ENCODE data around the gene AMACR.

Gene AMACR

GRCh38 chr5:34008802-34009201 is 952 bp upstream of the AMACR start:
- H3K36me3 Mint-ChIP-seq, result peaks cover 3% of the 10 kb centered on the region
- DNase-seq, result no peak
- H3K9me3 Mint-ChIP-seq, result peaks cover 2% of the 10 kb centered on the region
- H3K27me3 Mint-ChIP-seq, result peaks cover 10% of the 10 kb centered on the region
- peaks cover 24% of the 10 kb centered on the region for H3K4me1 Mint-ChIP-seq
- CTCF ChIA-PET, result interaction anchor here (1.0 to 1.3 kb wide), 2 partner anchors 11 to 13 kb away, joined by 3 to 4 read pairs; no protein-coding TSS in a partner anchor
- peak overlapping the region; percentile 96 for H3K27ac Mint-ChIP-seq
- H3K4me3 Mint-ChIP-seq, result peak overlapping the region; percentile 73

- peak overlapping the region; percentile 73 for H3K4me3 Mint-ChIP-seq
- H3K36me3 Mint-ChIP-seq, result peaks cover 10% of the 10 kb centered on the region
- CTCF ChIA-PET, result interaction anchor here (1.3 to 2.0 kb wide), 2 partner anchors 10 kb away, joined by 3 to 7 read pairs; no protein-coding TSS in a partner anchor
- H3K27ac Mint-ChIP-seq, result peak overlapping the region; percentile 96
- no peaks in the 10 kb centered on the region for H3K9me3 Mint-ChIP-seq
- H3K27me3 Mint-ChIP-seq, result peaks cover 6% of the 10 kb centered on the region
- no peak for DNase-seq
- H3K4me1 Mint-ChIP-seq, result peaks cover 24% of the 10 kb centered on the region
Observed at GRCh38 chr5:34007201-34007620, 639 bp downstream of the AMACR start.

GRCh38 chr5:34005681-34006080 is 2.2 kb downstream of the AMACR start:
- no peak overlapping the region for H3K27ac Mint-ChIP-seq
- peaks cover 10% of the 10 kb centered on the region for H3K36me3 Mint-ChIP-seq
- CTCF ChIA-PET, result interaction anchor here (1.2 to 2.0 kb wide), 2 partner anchors 8 to 9 kb away, joined by 4 to 7 read pairs; no protein-coding TSS in a partner anchor
- peaks cover under 1% of the 10 kb centered on the region for H3K27me3 Mint-ChIP-seq
- H3K4me3 Mint-ChIP-seq, result no peak overlapping the region
- H3K9me3 Mint-ChIP-seq, result no peaks in the 10 kb centered on the region
- H3K4me1 Mint-ChIP-seq, result peaks cover 24% of the 10 kb centered on the region
- DNase-seq, result no peak

- peaks cover 24% of the 10 kb centered on the region for H3K4me1 Mint-ChIP-seq
- no peak overlapping the region for H3K27ac Mint-ChIP-seq
- CTCF ChIA-PET, result interaction anchor here (1.2 to 2.0 kb wide), 2 partner anchors 8 to 9 kb away, joined by 4 to 7 read pairs; no protein-coding TSS in a partner anchor
- no peaks in the 10 kb centered on the region for H3K27me3 Mint-ChIP-seq
- H3K9me3 Mint-ChIP-seq, result no peaks in the 10 kb centered on the region
- no peak for DNase-seq
- H3K4me3 Mint-ChIP-seq, result no peak overlapping the region
- H3K36me3 Mint-ChIP-seq, result peaks cover 10% of the 10 kb centered on the region
Observed at GRCh38 chr5:34005211-34005610, 2.6 kb downstream of the AMACR start.

GRCh38 chr5:34003941-34004340 is 3.9 kb downstream of the AMACR start:
- CTCF ChIA-PET, result no interaction called here
- peaks cover 10% of the 10 kb centered on the region for H3K36me3 Mint-ChIP-seq
- no peaks in the 10 kb centered on the region for H3K9me3 Mint-ChIP-seq
- H3K27me3 Mint-ChIP-seq, result no peaks in the 10 kb centered on the region
- no peak for DNase-seq
- no peak overlapping the region for H3K27ac Mint-ChIP-seq
- peaks cover 16% of the 10 kb centered on the region for H3K4me1 Mint-ChIP-seq
- H3K4me3 Mint-ChIP-seq, result no peak overlapping the region

GRCh38 chr5:34002629-34003328 is 5.1 kb downstream of the AMACR start:
- CTCF ChIA-PET, result no interaction called here
- peaks cover 10% of the 10 kb centered on the region for H3K4me1 Mint-ChIP-seq
- no peak overlapping the region for H3K4me3 Mint-ChIP-seq
- no peaks in the 10 kb centered on the region for H3K9me3 Mint-ChIP-seq
- peaks cover 12% of the 10 kb centered on the region for H3K36me3 Mint-ChIP-seq
- no peak for DNase-seq
- H3K27me3 Mint-ChIP-seq, result no peaks in the 10 kb centered on the region
- no peak overlapping the region for H3K27ac Mint-ChIP-seq

GRCh38 chr5:34001241-34001841 is 6.5 kb downstream of the AMACR start:
- Mint-ChIP-seq H3K4me1 (peaks cover 6% of the 10 kb centered on the region), H3K36me3 (peaks cover 16% of the 10 kb centered on the region), H3K9me3 (no peaks in the 10 kb centered on the region), H3K27me3 (no peaks in the 10 kb centered on the region), H3K27ac (no peak overlapping the region), H3K4me3 (no peak overlapping the region)
- DNase-seq, result no peak
- CTCF ChIA-PET, result interaction anchor here (0.9 kb wide), 1 partner anchor 11 kb away, joined by 3 read pairs; no protein-coding TSS in a partner anchor

- Mint-ChIP-seq H3K27ac (no peak overlapping the region), H3K9me3 (no peaks in the 10 kb centered on the region), H3K4me1 (peaks cover 11% of the 10 kb centered on the region), H3K4me3 (no peak overlapping the region), H3K36me3 (peaks cover 16% of the 10 kb centered on the region), H3K27me3 (no peaks in the 10 kb centered on the region)
- CTCF ChIA-PET, result no interaction called here
- DNase-seq, result no peak
Observed at GRCh38 chr5:33999978-34000377, 7.9 kb downstream of the AMACR start.

GRCh38 chr5:33997331-33997983 is 10.4 kb downstream of the AMACR start:
- CTCF ChIA-PET, result interaction anchor here (0.6 to 1.6 kb wide), 11 partner anchors 9 to 562 kb away, joined by 3 to 7 read pairs (median 4); partner anchors contain the start of gene AMACR
- Mint-ChIP-seq H3K4me1 (peaks cover 23% of the 10 kb centered on the region), H3K27ac (no peak overlapping the region), H3K36me3 (peaks cover 12% of the 10 kb centered on the region), H3K9me3 (no peaks in the 10 kb centered on the region), H3K4me3 (no peak overlapping the region), H3K27me3 (no peaks in the 10 kb centered on the region)
- DNase-seq, result peak; percentile 34

GRCh38 chr5:33995865-33996264 is 12.0 kb downstream of the AMACR start:
- Mint-ChIP-seq H3K9me3 (no peaks in the 10 kb centered on the region), H3K4me3 (no peak overlapping the region), H3K27ac (no peak overlapping the region), H3K4me1 (peaks cover 23% of the 10 kb centered on the region), H3K27me3 (no peaks in the 10 kb centered on the region), H3K36me3 (peaks cover 12% of the 10 kb centered on the region)
- DNase-seq, result no peak
- CTCF ChIA-PET, result interaction anchor here (0.6 to 1.7 kb wide), 9 partner anchors 9 to 154 kb away, joined by 3 to 5 read pairs (median 4); partner anchors contain the start of gene AMACR

- Mint-ChIP-seq H3K9me3 (no peaks in the 10 kb centered on the region), H3K4me3 (no peak overlapping the region), H3K27ac (no peak overlapping the region), H3K36me3 (peaks cover 12% of the 10 kb centered on the region), H3K4me1 (peaks cover 23% of the 10 kb centered on the region), H3K27me3 (no peaks in the 10 kb centered on the region)
- CTCF ChIA-PET, result no interaction called here
- DNase-seq, result no peak
Observed at GRCh38 chr5:33994845-33995244, 13.0 kb downstream of the AMACR start.

GRCh38 chr5:33992864-33993263 is 15.0 kb downstream of the AMACR start:
- CTCF ChIA-PET, result no interaction called here
- no peak for DNase-seq
- Mint-ChIP-seq H3K4me1 (peaks cover 23% of the 10 kb centered on the region), H3K27me3 (no peaks in the 10 kb centered on the region), H3K36me3 (peaks cover 23% of the 10 kb centered on the region), H3K9me3 (no peaks in the 10 kb centered on the region), H3K4me3 (no peak overlapping the region), H3K27ac (peak overlapping the region; percentile 29)

GRCh38 chr5:33985447-33985846 is 22.4 kb downstream of the AMACR start:
- no peak overlapping the region for H3K4me3 Mint-ChIP-seq
- H3K27ac Mint-ChIP-seq, result no peak overlapping the region
- no peaks in the 10 kb centered on the region for H3K27me3 Mint-ChIP-seq
- DNase-seq, result no peak
- CTCF ChIA-PET, result no interaction called here
- no peaks in the 10 kb centered on the region for H3K9me3 Mint-ChIP-seq
- H3K4me1 Mint-ChIP-seq, result no peaks in the 10 kb centered on the region
- H3K36me3 Mint-ChIP-seq, result peaks cover 18% of the 10 kb centered on the region

- CTCF ChIA-PET, result no interaction called here
- Mint-ChIP-seq H3K27me3 (no peaks in the 10 kb centered on the region), H3K27ac (no peak within 1 kb of the TSS), H3K4me3 (no peak within 1 kb of the TSS), H3K36me3 (peaks cover 18% of the 10 kb centered on the region), H3K9me3 (no peaks in the 10 kb centered on the region), H3K4me1 (no peaks in the 10 kb centered on the region)
- no peak for DNase-seq
Observed at GRCh38 chr5:33984671-33985124, 23.2 kb downstream of the AMACR start, which contains the start of gene SLC45A2. Gene SLC45A2 (minus strand): TSS chr5:33984693. CDS start chr5:33984583, 110 bp downstream.

Measured in activated naive CD4-positive, alpha-beta T cell treated with anti-CD3 and anti-CD28 coated beads, Interleukin-2, amount 10 ng/mL, durations not matched to agents 7 days and 5 days (primary cell).